GM21619 (cell line): Measurements from ENCODE around the gene PCGF3.

Experiments
- ATAC-seq: cut with Tn5 transposase; IDR thresholded peaks from one replicate; pipeline ENCODE4 v1.9.1; 2021; ENCODE audit not compliant: unreplicated experiment

PCGF3 gene, protein sequence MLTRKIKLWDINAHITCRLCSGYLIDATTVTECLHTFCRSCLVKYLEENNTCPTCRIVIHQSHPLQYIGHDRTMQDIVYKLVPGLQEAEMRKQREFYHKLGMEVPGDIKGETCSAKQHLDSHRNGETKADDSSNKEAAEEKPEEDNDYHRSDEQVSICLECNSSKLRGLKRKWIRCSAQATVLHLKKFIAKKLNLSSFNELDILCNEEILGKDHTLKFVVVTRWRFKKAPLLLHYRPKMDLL

DNA sequence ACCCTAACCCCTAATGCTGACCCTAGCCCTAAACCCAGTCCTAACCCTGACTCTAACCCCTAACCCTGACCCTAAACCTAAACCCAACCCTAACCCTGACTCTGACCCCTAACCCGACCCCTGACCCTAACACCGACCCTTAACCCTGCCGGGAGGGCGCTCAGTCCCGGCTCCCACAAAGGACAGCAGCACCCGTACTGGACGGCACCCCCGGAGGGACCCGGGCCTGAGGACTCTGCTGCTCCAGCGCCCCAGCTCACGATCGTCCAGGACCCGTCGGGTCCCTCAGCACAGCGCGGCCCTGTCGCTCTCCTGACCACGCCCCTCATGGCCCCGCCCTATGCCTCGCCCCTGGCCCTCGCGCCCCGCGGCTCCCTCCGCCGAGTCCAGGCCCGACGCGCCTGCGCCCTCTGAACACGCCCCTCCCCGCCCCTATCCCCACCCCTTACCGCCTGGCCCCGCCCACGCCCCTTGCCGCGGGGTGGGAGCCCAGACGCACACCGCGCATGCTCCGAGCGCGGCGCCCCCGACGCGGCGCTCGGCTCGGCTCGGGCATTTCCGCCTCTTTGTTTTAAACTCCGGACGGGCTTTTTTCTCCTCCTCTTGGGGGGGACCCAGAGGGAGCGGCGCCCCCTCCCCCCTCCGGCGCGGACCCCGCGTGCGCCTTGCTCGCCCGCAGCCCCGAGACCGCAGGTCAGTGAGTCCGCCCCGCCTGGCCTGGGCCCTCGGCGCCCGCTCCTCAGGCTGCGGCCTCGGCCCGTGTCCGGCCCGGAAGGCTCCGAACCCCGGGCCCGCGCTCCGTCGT is at the start of gene PCGF3:
TSS of gene PCGF3 (plus strand) at position 555 of the 805 bp plus-strand sequence. CDS start 27,849 bp downstream, outside the sequence.
- peak; percentile 90 for ATAC-seq

DNA sequence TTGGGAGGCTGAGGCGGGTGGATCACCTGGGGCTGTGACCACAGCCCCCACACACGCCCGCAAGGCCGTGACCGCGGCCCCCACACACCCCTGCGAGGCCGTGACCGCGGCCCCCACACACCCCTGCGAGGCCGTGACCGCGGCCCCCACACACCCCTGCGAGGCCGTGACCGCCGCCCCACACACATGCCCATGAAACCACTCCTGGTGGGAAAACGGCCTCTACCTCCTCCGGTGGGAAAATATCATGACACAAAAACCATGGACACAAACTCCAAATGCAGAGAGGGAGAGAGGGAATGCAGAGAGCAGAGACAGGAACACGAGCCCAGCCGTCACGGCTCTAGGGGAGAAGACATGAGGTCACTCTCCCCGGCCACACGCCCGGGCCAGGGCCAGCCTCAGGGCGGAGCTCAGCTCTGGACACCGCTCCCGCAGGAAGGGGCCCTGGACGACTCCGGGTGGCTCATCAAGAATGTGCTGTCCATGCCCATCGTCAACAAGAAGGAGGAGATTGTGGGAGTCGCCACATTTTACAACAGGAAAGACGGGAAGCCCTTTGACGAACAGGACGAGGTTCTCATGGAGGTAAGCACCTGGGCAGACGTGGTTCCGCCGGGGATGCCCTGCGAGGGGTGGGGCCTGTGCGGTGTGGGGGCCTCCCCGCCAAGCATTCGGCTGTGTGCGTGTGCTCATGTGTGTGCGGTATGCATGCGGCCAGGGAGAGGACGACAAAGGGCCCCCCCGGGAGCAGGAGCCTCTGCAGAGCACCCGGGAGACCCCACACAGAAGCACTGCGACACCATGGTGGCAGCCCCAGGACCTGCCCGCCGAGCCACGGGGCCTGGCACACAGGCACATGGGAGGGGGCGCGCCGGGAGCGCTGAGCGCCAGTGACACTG is 48.9 kb upstream of the PCGF3 start:
- ATAC-seq: no peak

DNA sequence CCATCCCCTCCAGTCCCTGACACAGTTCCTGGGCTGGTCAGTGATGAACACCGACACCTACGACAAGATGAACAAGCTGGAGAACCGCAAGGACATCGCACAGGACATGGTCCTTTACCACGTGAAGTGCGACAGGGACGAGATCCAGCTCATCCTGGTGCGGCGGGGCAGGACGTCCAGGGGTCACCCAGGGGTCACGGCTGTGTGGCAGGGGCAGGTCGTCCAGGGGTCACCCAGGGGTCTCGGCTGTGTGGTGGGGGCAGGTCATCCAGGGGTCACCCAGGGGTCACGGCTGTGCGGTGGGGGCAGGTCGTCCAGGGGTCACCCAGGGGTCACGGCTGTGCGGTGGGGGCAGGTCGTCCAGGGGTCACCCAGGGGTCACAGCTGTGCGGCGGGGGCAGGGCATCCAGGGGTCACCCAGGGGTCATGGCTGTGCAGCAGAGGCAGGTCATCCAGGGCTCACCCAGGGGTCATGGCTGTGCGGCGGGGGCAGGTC is 48.2 kb upstream of the PCGF3 start:
- ATAC-seq: no peak

DNA sequence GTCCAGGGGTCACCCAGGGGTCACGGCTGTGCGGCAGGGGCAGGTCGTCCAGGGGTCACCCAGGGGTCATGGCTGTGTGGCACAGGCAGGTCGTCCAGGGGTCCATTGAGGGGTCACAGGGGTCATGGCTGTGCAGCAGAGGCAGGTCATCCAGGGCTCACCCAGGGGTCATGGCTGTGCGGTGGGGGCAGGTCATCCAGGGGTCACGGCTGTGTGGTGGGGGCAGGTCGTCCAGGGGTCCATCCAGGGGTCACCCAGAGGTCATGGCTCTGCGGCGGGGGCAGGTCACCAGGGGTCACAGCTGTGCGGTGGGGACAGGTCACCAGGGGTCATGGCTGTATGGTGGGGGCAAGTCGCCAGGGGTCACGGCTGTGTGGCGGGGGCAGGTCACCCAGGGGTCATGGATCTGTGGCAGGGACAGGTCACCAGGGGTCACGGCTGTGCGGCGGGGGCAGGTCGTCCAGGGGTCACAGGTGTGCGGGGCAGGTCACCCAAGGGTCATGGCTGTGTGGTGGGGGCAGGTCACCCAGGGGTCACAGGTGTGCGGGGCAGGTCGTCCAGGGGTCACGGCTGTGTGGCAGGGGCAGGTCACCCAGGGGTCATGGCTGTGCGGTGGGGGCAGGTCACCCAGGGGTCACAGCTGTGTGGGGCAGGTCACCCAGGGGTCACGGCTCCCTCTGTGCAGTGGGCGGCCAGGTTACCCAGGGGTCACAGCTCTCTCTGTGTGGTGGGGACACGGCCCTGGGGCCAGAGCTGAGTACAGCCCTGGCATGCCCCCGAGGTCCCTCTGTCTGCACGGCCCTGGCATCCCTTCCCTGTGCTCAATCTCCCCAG is 47.6 kb upstream of the PCGF3 start:
- no peak for ATAC-seq

DNA sequence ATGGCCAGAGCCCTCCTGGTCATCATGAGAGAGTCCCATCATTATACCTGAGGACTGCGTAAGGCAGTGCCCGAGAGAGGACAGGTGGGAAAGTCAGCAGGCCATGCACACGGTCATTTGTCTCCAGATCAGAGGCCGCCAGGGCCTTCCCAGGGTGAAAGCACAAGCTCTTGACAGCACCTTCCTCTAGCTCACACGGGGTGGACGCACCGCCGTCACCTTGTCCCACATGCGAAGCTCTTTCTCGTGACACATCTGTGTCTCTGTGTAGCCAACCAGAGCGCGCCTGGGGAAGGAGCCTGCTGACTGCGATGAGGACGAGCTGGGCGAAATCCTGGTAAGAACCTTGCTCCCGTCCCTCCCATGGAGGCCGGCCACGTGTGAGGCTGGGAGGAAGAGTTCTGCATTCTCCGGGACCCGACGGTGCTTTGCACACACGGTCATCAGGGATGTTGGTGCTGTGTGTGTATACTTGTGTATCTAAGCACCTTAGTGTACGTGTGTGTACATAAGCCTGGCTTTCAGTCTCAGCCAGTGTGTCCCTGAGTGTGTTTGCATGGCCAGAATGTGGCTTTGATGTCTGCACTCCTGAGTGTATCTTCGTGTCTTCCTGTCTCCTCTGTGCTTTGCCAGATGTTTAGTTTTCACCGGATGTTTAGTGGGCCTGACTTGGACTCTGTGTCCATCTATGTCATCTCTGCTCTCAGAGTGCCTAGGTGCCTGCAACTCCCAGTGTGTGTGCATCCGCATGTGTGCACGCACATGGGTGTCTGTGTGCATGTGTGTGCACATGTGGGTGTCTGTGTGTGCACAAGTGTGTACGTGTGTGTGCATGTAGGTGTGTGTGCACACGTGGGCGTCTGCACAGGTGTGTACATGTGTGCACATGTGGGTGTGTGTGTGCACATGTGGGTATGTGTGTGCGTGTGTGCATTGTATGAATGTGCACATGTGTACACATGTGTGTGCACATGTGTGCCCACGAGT is 46.7 kb upstream of the PCGF3 start:
- no peak for ATAC-seq

DNA sequence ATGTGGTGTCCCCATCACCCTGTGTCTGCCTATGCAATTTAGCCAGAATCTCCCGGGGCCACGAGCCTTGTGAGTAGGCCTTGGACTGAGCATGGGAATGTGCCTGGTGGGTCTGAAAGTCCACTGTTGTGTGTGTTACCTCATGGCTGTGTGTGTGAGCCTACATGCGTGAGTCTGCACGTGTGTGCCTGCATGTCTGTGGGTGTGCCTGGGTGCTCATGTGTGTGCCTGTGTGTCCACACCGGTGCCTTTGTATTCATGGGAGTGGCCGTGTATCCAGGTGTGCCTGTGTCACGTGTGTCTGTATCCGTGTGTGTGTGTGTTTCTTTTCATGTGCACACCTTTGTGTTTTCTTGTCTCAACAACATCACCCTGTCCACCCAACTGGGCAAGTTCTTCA is 45.8 kb upstream of the PCGF3 start:
- no peak for ATAC-seq

DNA sequence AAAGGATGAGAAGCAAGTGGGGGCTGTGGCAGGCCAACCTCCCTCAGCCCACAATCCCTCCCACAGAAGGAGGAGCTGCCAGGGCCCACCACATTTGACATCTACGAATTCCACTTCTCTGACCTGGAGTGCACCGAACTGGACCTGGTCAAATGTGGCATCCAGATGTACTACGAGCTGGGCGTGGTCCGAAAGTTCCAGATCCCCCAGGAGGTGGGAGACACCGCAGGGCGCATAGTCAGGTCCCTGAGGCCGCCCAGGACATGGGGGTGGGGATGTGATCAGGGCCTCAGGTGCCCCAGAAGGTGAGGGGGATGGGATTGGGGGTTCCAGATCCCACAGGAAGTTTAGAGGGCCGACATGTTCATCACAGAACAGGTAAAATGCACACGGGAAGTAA is 45.2 kb upstream of the PCGF3 start:
- no peak for ATAC-seq

DNA sequence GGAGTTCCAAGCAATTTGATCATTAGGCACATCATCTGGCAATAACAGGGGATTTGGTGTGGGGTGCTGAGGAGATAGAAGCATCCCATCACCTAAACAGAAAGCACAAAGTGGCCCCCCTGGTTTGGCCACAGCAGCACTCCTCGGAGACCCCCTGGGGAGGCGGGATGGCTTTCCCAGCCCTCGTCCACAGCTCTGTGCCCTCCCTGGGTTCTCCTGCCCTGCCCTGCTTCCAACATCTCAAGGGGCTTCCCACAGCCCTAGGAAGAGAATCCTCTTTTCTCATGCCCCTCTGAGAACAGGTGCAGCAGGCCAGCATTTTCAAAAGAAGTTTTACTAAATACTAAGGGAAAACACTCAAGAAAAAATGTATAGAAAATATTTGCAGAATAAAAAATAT is 44.4 kb upstream of the PCGF3 start:
- ATAC-seq: no peak

DNA sequence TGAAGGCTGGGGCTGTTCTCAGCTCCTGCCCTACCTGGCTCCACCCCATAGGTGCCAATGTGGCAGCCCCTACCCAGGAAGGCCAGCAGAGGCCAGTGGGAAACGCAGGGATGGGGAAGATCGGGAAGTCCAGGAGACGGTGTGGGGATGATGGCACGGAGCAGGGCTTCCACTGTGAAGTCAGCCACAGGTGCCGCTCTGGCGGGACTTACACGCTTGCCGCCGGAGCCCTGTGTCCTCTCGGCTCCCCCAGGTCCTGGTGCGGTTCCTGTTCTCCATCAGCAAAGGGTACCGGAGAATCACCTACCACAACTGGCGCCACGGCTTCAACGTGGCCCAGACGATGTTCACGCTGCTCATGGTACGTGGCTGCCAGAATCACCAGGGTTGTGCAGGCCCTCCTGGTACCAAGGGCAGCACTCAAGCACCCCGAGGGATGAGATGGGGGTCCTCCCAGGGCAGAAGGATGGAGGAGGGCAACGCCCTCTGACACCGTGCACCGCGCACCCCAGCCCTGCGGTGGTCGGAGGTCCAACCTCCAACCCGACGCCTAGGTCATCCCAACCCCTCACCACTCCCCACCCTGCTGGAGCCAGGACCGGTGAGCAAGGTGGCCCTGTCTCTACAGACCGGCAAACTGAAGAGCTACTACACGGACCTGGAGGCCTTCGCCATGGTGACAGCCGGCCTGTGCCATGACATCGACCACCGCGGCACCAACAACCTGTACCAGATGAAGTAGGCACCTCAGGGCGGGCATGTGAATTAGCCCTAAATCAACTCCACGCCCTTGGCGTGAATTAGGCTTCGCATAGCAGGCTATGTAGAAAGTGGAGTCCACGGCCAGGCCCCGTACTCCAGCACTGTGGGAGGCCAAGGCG is 43.5 kb upstream of the PCGF3 start:
- no peak for ATAC-seq

DNA sequence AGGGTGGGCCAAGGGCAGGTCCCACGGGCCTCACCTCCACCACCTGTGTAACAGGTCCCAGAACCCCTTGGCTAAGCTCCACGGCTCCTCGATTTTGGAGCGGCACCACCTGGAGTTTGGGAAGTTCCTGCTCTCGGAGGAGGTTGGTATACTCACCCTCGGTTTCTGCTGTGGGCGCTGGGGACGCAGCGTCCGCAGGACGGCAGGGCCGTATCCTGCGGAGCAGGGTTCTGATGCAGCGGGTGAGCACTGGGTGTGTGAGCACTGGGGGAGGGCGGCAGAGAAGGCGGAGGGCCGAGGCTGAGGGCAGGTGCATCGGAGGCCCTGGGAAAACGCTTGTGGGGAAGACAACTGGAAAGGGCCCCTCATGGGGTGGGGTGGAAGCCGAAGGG is 42.6 kb upstream of the PCGF3 start:
- ATAC-seq: no peak

DNA sequence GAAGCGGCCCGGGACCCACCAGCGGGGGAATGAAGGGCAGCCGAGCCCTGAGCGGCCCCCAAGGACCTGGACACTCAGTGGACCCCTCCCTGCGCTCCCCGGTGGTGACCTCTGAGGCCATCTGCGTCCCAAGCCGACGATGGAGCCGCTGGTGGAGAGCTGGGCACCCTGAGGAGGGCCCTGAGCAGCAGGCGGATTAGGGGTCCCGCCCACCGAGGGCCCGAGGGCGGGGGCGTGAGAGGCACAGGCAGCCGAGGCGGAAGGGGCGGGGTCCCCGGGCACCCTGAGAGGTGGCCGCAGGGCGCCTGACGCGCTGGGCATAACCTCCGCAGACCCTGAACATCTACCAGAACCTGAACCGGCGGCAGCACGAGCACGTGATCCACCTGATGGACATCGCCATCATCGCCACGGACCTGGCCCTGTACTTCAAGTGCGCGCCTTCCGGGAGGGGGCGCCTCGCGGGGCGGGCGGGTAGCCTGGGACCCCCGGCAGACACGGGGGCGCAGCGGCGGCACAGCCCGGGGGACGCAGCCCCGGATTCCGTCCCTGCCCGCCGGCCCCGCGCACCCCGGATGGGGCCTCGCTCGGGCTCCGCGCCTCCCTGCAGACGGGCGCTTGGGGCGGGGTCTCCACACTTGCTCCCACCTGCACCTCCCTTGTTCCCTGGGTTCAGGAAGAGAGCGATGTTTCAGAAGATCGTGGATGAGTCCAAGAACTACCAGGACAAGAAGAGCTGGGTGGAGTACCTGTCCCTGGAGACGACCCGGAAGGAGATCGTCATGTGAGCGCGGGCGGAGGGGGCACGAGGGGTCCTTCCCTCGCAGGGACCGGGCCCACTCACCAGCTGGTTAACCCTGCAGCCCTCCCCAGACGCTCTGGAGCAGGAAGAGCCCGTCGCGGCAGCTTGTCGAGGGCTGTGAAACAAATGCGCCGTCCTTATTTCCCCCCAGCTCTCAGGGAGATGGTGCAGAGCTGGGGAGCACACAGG is 41.9 kb upstream of the PCGF3 start:
- ATAC-seq: peak; percentile 68

DNA sequence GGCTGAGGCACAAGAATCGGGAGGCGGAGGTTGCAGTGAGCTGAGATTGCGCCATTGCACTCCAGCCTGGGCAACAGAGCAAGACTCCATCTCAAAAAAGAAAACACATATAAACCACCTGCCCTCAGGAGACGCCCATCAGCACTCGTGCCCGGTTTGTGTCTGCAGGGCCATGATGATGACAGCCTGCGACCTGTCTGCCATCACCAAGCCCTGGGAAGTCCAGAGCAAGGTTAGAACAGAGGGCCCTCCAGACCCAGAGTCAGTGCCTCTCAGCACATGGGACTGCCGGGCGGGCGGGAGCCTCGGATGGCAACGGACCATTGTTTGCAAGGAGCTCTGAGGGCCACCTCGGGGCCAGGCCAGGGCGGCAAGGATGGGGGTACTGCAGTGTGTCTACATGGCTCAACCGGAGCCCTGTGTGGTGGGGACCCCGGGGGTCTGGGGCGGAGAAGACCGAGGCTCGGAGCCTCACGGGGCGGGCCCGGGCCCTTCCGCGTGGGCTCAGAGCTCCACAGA is 40.9 kb upstream of the PCGF3 start:
- no peak for ATAC-seq

DNA sequence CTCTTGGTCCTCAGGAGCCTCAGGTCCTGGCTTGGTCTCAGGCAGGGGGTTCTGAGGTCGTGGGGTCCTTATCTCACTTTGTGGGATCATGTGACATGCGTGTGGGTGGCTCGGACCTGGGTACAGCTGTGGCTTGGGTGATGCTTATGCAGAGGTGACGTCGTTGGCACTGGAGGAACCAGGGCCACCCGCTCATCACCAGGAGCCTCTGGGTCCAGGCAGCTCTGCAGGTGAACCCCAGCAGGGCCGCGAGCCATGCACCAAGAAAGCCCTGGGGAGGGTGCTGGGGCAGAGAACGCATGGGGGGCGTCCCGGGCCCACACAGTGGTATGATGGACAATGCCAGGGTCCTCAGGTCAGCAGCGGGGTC is 40.3 kb upstream of the PCGF3 start:
- no peak for ATAC-seq

DNA sequence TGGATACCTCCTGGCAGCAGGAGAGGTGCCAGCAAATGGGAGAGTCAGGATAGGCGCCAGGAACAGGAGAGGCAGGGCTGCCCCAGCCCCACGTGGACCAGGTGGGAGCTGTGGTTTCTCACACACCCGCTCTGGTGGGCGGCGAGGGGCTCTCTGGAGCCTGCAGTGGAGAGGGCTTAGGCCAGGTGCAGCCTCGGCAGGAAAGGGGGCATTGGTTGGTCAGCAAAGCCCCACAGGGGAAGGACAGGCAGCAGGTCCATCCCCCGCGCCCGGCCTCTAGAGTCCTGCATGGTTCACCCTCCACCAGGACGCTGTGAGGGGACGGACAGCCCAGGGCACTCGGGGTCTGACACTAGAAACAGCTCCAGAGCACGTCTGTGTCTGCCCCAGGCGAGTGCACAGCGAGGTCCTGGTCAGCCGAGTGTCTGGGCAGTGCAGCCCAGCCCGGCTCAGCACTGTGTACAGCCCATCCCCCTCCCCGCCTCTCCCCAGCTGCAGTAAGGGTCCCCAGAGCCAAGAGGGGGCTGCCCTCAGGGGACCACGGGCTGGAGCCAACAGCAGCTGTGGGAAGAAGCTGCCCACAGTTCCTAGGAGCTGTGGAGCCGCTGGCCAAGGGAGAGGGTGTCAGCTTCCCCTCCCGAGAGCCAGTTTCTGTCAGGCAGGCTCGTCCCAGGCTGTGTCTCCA is 39.7 kb upstream of the PCGF3 start:
- no peak for ATAC-seq

DNA sequence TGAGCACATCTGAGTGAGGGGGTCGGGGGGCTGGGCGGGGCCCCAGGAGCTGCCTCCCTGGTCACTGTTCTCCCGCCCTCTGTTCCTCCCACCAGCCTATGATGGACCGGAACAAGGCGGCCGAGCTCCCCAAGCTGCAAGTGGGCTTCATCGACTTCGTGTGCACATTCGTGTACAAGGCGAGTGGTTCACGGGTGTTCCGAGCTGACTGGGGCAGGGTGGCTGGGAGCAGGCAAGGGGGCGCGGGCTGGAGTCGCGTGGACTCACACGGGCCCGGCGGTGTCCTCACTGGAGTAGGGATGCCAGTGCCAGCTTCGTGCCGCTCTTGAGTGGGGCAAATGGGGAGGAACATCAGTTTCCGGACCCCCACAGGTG is 39.2 kb upstream of the PCGF3 start:
- ATAC-seq: no peak

DNA sequence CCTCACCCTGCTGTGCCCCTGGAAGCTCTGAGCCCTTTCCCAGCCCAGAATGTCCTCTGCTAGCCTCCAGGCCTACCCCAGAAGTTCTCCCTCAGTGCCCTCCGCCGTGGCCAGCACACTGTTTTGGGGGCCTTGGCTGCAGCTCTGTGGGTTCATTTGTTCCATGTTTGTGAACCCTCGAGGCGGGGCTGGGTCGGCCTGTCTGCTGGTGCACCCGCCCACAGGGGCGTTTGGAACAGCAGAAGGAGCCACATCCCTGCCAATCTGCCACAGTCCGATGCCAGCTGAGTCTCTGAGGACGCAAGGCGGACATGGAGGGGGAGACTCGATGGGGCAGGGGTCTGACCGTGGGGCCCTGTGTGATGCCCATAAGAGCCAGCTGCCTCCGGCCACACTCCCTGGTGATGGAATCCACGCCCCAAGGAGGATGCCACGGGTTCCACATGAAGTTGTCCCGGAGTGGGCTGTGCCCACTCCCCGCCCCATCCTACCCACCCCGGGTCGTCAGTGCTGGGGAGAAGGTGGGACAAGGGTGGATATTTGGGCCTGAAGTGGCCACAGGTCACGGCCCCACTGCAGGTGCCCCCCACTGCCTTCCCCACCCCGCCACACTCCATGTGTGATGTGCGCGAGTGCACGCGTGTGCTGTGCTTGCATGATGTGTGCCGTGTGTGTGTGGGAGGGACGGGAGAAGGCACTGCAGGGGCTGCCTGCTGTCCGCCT is 38.6 kb upstream of the PCGF3 start:
- no peak for ATAC-seq
